Epithelial cell of proximal tubule (primary cell): ENCODE results near the gene SOX6. TPM values are rescaled to one million over a fixed set of nuclear protein-coding genes. Genes with fewer than 3 reads are reported as not detected.

ENCODE experiments used
- DNase-seq: peaks from one replicate; pipeline ENCODE4 v3.0.0-alpha.2; 2011; ENCODE audit warnings: low read depth
- H3K4me3 ChIP-seq: 2 replicates; pipeline ENCODE4 v1.5.1; 2011; ENCODE audit warnings: low read depth, mild to moderate bottlenecking, low read length
- total RNA-seq: library from RNA; depleted of rRNA; stranded (reverse); fragments of >200 nt; gene quantifications from 2 replicates; pipeline ENCODE4 v1.2.3, GENCODE V29; 2015
- TF ChIP-seq, protein P1 (sequence below): conservative IDR thresholded peaks from 2 replicates; pipeline ENCODE4 v1.5.1; 2012; ENCODE audit warnings: low read depth, mild to moderate bottlenecking, low read length

SOX6 gene
- total RNA-seq, 1 donor from 2014 or later: 1.6 TPM

DNA sequence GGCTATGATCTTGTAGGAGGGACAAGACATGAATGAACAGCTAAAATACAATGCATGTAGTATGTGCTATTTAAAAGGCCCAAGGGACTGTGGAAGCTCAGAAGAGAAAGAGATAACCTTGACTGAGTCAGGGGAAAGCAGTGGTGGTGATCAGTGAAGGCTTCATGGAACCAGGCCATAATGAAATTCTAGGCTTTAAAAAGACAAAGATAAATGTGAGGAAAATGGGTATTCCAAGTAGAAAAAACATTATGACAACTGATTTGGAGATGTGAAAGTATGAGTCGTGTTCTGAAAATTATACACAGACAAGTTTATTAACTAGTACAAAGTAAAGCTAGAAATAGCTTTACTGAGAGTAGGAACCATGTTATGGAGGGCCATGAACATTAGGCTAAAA is 189.8 kb downstream of the SOX6 start:
- TF ChIP-seq, protein P1, sequence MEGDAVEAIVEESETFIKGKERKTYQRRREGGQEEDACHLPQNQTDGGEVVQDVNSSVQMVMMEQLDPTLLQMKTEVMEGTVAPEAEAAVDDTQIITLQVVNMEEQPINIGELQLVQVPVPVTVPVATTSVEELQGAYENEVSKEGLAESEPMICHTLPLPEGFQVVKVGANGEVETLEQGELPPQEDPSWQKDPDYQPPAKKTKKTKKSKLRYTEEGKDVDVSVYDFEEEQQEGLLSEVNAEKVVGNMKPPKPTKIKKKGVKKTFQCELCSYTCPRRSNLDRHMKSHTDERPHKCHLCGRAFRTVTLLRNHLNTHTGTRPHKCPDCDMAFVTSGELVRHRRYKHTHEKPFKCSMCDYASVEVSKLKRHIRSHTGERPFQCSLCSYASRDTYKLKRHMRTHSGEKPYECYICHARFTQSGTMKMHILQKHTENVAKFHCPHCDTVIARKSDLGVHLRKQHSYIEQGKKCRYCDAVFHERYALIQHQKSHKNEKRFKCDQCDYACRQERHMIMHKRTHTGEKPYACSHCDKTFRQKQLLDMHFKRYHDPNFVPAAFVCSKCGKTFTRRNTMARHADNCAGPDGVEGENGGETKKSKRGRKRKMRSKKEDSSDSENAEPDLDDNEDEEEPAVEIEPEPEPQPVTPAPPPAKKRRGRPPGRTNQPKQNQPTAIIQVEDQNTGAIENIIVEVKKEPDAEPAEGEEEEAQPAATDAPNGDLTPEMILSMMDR: no peak
- H3K4me3 ChIP-seq: no peak overlapping the region
- DNase-seq: no peak

DNA sequence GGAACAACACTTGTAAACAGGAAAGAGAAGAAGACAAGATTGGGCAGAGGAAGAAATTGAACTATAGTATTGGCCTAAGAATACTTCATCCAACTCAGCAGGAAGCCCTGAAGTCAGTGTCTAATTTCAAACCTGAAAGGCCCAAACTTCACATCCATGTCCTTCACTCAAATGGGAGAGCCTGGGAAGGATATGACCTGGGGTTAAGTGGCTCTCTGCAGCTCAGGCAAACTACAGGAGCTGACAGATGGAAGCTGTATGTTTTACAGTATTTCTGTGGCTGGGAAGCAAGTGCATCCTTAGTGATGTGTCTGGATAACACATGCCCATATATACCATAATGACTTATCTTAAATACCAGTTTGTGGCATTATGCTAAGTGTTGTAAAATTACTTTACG is 196.2 kb downstream of the SOX6 start:
- no peak for DNase-seq
- TF ChIP-seq, protein P1: no peak
- no peak overlapping the region for H3K4me3 ChIP-seq

DNA sequence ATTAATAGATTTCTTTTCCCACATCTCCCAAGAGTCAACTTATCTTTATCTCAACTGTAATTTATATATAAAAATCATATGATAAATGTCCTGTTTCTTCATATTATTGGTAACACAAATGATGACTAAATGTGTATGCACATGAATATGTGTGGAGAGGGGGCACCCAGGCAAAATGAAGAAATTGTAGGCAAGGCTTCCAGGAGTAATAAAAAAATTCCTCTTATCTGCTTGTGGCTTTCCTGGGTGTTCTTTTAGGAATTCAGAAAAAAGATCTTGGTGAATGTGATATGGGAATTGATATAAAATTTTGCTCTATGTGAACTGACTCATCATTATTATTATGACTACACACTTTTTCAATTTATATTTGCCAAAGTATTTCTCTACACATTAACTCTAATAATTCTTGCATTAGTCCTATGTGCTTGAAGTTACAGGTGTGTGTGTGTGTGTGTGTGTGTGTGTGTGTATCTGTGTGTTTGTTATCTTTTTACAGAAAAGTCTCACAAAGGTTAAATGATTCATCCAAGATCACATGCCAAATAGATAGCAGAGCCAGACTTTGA is 197.8 kb downstream of the SOX6 start:
- no peak overlapping the region for H3K4me3 ChIP-seq
- TF ChIP-seq, protein P1: no peak
- no peak for DNase-seq

DNA sequence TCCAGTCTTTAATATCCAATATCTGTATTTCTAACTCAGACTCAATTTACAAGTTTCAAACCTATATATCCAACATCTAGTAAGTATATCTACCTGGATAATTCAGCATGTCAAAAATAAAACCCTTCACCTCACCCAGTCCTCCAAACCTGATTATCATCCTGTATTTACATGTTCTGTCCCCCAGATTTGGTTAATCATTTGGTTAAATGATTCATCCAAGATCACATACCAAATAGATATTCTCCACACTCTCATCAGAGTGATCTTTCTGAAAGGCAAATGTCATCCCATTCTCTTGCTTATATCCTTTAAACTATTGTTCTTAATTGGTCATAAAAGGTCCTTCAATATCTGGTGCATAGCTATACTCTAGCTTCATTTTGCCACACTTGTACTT is 199.0 kb downstream of the SOX6 start:
- H3K4me3 ChIP-seq: no peak overlapping the region
- DNase-seq: no peak
- TF ChIP-seq, protein P1: no peak

DNA sequence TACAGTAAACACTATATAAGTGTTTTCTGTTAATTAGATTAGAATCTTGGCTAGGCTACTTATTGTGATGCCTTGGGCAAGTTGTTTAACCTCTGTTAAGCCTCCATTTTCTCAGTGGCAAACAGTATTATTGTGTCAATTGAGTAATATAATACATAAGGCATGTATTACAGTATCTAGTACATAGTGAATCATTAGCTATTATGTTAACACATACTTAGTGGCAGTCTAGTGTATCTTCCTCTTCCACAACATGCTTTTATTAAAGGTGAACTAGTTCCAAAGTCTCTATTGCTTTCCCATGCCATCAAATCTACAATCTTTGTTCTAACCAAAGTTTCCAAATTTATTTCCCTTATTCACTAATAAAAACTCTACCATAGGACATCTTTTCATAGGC is 200.9 kb downstream of the SOX6 start:
- no peak for DNase-seq
- H3K4me3 ChIP-seq: no peak overlapping the region
- TF ChIP-seq, protein P1: no peak

DNA sequence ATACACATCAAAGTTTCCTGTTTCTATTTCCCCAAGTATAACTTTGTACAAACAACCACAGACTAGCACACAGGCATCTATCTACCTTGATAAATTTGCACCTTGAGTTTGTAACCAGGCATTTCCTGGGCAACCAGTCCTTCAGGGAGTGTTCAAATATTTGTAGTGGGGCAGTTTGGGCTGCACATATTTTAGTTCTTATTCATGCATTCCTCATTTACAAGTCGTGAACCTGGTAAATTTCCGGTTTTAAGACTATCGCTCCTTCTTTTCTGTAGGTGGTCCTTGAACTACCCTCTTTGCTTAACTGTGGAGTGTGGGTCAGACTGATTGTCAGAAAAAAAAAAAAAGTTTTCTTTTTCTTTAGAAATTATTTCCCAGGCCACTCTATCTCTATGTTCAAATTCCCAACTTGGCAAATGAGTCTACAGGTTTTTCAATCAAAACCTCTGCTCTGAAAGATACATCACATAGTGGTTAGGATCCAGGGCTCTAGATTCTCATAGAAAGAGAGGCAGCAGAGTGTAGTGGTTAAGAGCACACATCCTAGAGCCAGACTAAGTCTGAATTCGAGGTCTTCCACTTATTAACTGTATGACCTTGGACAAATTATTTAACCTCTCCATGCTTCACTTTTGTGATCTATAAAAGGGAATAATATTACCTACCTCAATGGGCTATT is 201.5 kb downstream of the SOX6 start:
- TF ChIP-seq, protein P1: no peak
- H3K4me3 ChIP-seq: no peak overlapping the region
- DNase-seq: peak; percentile 39

DNA sequence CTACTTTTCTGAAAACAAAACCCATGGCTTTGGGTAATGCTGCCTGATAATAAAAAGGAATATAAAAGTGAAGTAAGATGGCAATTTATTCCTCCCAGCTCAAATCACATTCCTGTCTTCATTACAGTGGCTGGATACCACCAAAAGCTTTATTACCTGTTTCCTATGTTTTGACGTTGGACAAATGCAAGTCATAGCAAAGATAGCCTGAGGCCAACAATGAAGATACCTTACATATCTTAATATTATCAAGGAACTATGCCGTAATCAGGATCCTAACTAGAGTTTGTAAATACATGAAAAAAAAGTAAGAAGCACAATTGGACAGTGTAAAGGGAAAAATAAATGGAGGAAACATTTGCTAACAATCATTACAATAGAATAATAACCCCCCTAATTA is 202.4 kb downstream of the SOX6 start:
- TF ChIP-seq, protein P1: no peak
- no peak for DNase-seq
- no peak overlapping the region for H3K4me3 ChIP-seq
